Cardiac fibroblast (primary cell): ENCODE measurements around the gene BAIAP3.

ENCODE experiments used
- DNase-seq, 2 donors: peaks; one replicate each; pipeline versions ENCODE4 v3.0.0 to v3.0.0-alpha.2; 2010; ENCODE audit warnings: low read depth in 2 of 2
- H3K4me3 ChIP-seq, 2 donors: replicated peaks in 1 of 2; 1 replicate in 1 of 2; 2 replicates in 1 of 2; pipeline ENCODE4 v1.5.1; 2011; ENCODE audit warnings: low read depth in 2 of 2, low read length in 2 of 2, mild to moderate bottlenecking in 2 of 2, moderate library complexity in 1 of 2
- TF ChIP-seq, protein P1 (sequence below): IDR thresholded peaks from one replicate; pipeline ENCODE4 v1.5.1; 2011; ENCODE audit warnings: low read depth, mild to moderate bottlenecking, low read length, inconsistent platforms

The BAIAP3 gene

DNA sequence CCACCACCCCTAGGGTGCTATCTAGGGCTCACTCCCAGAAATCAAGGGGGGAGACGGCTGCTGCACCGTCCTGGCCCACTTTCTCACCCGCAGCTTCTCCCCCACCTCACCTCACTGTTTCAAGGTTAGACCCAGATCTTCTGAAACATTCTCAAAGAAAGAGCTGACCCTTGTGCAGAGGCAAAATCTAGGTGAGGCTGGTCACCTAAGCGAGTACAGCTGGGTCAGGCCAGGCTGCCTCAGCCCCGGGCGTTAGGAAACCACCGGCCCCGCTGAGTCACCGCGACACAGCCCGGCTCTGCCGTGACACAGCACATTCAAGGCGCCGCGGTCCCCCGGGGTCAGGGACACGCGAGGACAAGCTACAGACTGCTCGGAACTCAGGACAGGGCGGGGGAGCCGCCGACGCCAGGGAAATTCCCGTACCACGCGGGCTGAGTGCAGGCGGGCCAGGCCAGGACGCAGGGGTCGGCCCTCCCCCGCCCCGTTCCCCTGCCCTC lies 45.4 kb downstream of the BAIAP3 start:
- peak overlapping the region; percentile 34 to 62 for H3K4me3 ChIP-seq
- TF ChIP-seq, protein P1, sequence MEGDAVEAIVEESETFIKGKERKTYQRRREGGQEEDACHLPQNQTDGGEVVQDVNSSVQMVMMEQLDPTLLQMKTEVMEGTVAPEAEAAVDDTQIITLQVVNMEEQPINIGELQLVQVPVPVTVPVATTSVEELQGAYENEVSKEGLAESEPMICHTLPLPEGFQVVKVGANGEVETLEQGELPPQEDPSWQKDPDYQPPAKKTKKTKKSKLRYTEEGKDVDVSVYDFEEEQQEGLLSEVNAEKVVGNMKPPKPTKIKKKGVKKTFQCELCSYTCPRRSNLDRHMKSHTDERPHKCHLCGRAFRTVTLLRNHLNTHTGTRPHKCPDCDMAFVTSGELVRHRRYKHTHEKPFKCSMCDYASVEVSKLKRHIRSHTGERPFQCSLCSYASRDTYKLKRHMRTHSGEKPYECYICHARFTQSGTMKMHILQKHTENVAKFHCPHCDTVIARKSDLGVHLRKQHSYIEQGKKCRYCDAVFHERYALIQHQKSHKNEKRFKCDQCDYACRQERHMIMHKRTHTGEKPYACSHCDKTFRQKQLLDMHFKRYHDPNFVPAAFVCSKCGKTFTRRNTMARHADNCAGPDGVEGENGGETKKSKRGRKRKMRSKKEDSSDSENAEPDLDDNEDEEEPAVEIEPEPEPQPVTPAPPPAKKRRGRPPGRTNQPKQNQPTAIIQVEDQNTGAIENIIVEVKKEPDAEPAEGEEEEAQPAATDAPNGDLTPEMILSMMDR = no peak
- peak; percentile 64 to 91 for DNase-seq

- peak overlapping the region; percentile 34 to 62 for H3K4me3 ChIP-seq
- peak; percentile 53 to 64 for DNase-seq
Measured at GRCh38 chr16:1379304-1380076, 46.0 kb downstream of the BAIAP3 start.

DNA sequence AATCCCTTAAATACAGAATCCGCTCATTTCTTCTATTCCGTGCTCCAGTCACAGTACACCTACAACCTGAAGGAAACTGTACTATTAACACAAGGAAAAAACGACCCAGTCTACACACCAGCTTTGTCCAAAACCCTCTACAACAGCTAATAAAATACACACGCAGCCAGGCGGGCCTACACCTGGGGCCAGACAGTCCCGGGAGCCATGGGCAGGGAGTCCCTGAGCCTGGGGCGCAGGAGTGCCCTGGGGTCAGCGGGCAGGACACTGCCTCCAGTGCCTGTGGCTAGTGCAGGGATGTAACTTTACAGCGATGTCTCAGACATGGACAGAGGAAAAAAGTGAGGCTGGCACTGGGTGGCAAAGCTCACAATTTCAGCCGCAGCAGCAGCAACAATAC lies 46.8 kb downstream of the BAIAP3 start:
- no peak for DNase-seq
- TF ChIP-seq, protein P1 = no peak
- no peak overlapping the region for H3K4me3 ChIP-seq

More at GRCh38 chr16:1379304-1380076, 46.0 kb downstream of the BAIAP3 start:
- TF ChIP-seq, protein P1 = no peak

DNA sequence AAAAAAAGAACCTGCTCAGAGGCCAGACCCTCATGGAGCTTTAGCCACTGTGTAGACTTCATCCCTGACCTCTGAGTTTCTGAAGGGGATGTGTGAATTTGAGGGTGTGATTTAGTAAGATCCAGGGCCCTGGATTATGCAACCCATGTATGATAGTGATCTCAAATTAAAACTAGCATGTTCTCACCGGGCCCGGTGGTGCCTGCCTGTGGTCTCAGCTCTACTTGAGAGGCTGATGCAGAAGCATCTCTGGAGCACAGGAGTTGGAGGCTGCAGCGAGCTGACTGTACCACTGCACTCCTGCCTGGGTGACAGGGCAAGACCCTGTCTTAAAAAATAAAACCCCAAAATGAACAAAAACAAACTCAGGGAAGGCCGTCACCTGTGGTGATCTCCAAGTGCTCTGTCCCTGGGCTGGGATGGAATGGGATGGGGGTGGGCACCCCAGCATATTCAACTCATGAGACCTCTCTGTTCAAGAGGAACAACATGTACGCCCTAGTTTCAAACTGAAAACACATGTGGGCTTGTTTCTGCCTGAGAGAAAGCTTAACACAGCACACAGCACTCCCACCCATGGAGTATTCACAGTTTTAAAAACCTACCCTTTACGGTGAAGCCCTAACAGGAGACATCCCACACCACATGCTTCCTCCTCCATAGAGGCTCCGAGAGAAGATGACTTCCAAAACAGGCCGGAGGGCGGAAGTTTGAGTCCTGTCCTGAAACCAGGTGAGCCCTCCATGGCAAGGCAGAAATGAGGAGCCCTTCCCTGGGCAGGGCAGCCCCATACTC lies 48.4 kb downstream of the BAIAP3 start:
- H3K4me3 ChIP-seq = no peak overlapping the region
- DNase-seq = no peak
- TF ChIP-seq, protein P1 = no peak

DNA sequence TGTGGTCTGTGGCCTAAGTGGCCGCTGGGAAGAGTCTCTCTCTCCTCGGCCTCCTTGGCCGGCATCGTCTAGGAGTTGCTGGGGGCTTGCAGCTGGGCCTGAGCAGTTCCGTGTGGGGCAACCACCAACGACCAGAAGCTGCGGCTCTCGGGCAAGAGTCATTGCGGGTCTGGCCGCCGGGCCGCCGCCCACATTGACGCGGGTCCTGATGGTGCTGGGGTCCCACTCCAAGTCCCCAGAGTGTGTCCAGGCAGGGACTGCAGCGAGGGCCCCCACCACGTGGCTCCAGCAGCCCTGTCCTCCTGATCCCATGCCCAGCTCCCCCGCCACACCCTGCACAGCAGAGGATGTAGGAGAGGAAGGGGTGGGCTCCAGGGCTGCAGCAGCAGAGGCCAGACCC lies 50.1 kb downstream of the BAIAP3 start:
- DNase-seq = no peak
- TF ChIP-seq, protein P1 = no peak
- H3K4me3 ChIP-seq = no peak overlapping the region

DNA sequence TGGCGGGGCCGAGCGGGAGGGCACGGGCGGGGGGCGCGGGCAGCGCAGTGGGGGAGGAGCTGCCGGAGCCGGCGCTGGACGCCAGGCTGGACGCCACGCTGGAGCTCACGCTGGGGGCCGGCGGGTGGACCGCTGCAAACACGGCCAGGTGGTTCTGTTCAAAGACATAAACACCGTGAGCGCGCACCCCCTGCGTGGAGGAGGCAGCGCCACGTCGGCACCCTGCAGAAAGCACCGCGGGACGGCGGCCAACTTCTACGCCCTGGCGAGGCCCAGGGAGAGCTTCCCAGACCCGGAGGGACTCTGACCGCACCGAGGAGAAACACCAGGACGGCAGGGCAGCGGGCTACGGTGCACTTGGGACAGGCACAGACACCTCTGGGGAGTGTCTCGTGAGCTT lies 51.8 kb downstream of the BAIAP3 start:
- no peak overlapping the region for H3K4me3 ChIP-seq
- DNase-seq = no peak
- TF ChIP-seq, protein P1 = no peak
